Prostate gland (tissue), 2 donors: ENCODE measurements around the gene BTBD9. TPM values are rescaled to one million over a fixed set of nuclear protein-coding genes. Genes with fewer than 3 reads are reported as not detected.

Source experiments
- DNase-seq: peaks from one replicate; pipeline ENCODE4 v3.0.0-alpha.2; 2019; ENCODE audit warnings: low spot score
- H3K27ac ChIP-seq, 2 donors: fragments of 200-600 bp; sonication (generic); 2 replicates each; pipeline ENCODE4 v1.5.1; 2017 to 2019
- H3K27me3 ChIP-seq: fragments of 200-600 bp; sonication (generic); replicated peaks from 2 replicates; pipeline ENCODE4 v1.5.1; 2019; ENCODE audit not compliant: insufficient read depth
- H3K36me3 ChIP-seq, 2 donors: fragments of 200-600 bp; sonication (generic); 1 replicate in 1 of 2; 2 replicates in 1 of 2; pipeline versions ENCODE4 v1.5.1 to v1.8.1; 2017 to 2019
- H3K4me1 ChIP-seq: fragments of 200-600 bp; sonication (generic); replicated peaks from 2 replicates; pipeline ENCODE4 v1.5.1; 2019
- H3K4me3 ChIP-seq, 2 donors: fragments of 200-600 bp; sonication (generic); 2 replicates each; pipeline ENCODE4 v1.5.1; 2017 to 2019
- H3K9me3 ChIP-seq: fragments of 200-600 bp; sonication (generic); 2 replicates; pipeline ENCODE4 v1.5.1; 2017
- CTCF ChIP-seq, 4 experiments: fragments of 200-600 bp in 2 of 4; fragments of 450-650 bp in 2 of 4; sonication (generic) in 2 of 4; IDR thresholded peaks; 1 replicate in 3 of 4; 2 replicates in 1 of 4; pipeline ENCODE4 v1.5.1; 2016 to 2019; ENCODE audit warnings: antibody characterized with exemption in 4 of 4, mild to moderate bottlenecking in 2 of 4, moderate library complexity in 2 of 4
- POLR2A ChIP-seq: fragments of 450-650 bp; IDR thresholded peaks from one replicate; pipeline ENCODE4 v1.6.1; 2016; ENCODE audit warnings: antibody characterized with exemption, mild to moderate bottlenecking
- POLR2AphosphoS5 ChIP-seq: sonication (generic); formaldehyde crosslinking; IDR thresholded peaks from one replicate; pipeline ENCODE4 v1.6.1; 2017; ENCODE audit warnings: antibody characterized with exemption
- WGBS: methylation state at CpG from one replicate; pipeline ENCODE4 v1.1.5; 2018; 5-methylcytosine and 5-hydroxymethylcytosine counted together
- intact Hi-C: fragments of 100-400 bp; cut with DNase I; formaldehyde crosslinking; loops from one replicate; pipeline ENCODE4 v1.14.2; 2022
- total RNA-seq, 2 donors: library from RNA; depleted of rRNA; stranded (reverse); fragments of >200 nt; gene quantifications; one replicate each; pipeline ENCODE4 v1.1.0, GENCODE V29; 2016

BTBD9 gene
- total RNA-seq, 2 donors from 2014 or later = 11.2 to 17.4 TPM

DNA sequence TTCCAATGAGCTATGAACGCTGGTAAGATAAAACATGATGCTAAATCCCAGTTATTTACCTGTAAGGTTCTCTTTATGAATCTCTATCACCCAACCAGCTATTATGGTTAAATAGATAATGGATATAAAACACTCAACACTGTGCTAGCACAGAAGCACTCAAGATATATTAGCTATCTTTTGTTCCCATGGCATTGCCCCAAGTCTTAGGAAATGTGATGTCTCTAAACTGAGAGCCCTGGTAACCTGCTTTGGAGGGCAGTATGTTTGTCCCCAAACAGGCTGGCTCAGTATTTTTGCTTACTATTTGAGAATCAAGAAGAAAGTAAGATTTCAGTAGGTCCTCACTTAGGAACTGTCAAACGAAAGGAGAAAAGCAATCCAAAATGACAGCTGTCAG, 90.5 kb downstream of the BTBD9 start:
- TF ChIP-seq POLR2A = no peak
- 81% methylated on average over 2 of the region's 2 CpGs for WGBS
- DNase-seq = no peak
- Histone ChIP-seq H3K27me3 (no peaks in the 10 kb centered on the region), H3K27ac (no peak overlapping the region), H3K4me1 (no peaks in the 10 kb centered on the region), H3K4me3 (no peak overlapping the region), H3K9me3 (no peaks in the 10 kb centered on the region), H3K36me3 (no peaks in the 10 kb centered on the region)
- intact Hi-C loops = no loop called here

- no peak overlapping the region for H3K27ac ChIP-seq
- no peak for DNase-seq
- intact Hi-C loops = no loop called here
- TF ChIP-seq POLR2A (no peak), POLR2AphosphoS5 (no peak), CTCF (IDR thresholded peaks at IDR 0.05) (no peak)
- no peak overlapping the region for H3K4me3 ChIP-seq
- H3K36me3 ChIP-seq = no peaks in the 10 kb centered on the region
- WGBS = 79% methylated on average over 2 of the region's 2 CpGs
- H3K27me3 ChIP-seq = no peaks in the 10 kb centered on the region
- H3K4me1 ChIP-seq = no peaks in the 10 kb centered on the region
- H3K9me3 ChIP-seq = no peaks in the 10 kb centered on the region
Measured at GRCh38 chr6:38543022-38543421, 96.7 kb downstream of the BTBD9 start.

DNA sequence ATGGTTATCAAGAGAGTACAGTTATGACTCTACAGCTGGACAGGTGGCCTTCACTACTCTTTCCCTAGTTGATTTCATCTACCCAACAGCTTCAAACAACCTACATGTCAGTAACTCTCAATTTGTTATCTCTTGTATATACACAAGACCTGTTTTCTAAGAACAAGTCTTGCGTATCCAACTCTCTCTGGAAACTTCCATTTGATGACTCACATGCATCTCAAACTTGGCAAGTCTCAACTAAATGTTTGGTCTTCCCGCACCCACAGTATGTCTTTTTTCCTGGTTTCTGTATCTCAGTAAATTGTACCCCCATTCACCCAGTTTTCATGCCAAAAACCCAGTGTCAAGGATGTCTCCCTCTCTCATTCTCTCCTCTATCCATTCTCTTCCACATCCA, 97.7 kb downstream of the BTBD9 start:
- H3K9me3 ChIP-seq = no peaks in the 10 kb centered on the region
- no peak overlapping the region for H3K27ac ChIP-seq
- H3K4me1 ChIP-seq = no peaks in the 10 kb centered on the region
- WGBS = 82% methylated on average over 2 of the region's 2 CpGs
- no peak for TF ChIP-seq POLR2A
- TF ChIP-seq POLR2AphosphoS5 = no peak
- no peak for TF ChIP-seq CTCF (IDR thresholded peaks at IDR 0.05)
- intact Hi-C loops = no loop called here
- no peak overlapping the region for H3K4me3 ChIP-seq
- H3K27me3 ChIP-seq = no peaks in the 10 kb centered on the region
- no peak for DNase-seq
- H3K36me3 ChIP-seq = no peaks in the 10 kb centered on the region

DNA sequence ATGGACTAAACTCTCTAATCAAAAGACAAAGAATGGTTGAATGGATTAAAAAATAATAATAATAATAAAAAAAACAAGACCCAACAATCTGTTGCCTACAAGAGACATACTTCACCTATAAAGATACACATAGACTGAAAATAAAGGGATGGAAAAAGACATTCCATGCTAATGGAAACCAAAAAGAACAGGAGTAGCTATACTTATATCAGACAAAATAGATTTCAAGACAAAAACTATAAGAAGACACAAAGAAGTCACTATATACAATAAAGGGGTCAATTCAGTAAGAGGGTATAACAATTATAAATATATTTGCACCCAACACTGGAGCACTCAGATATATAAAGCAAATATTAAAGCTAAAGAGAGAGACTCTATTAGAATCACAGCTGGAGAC, 106.7 kb downstream of the BTBD9 start:
- TF ChIP-seq CTCF (IDR thresholded peaks at IDR 0.05) (no peak), POLR2AphosphoS5 (no peak)
- no peak overlapping the region for H3K27ac ChIP-seq
- intact Hi-C loops = no loop called here

DNA sequence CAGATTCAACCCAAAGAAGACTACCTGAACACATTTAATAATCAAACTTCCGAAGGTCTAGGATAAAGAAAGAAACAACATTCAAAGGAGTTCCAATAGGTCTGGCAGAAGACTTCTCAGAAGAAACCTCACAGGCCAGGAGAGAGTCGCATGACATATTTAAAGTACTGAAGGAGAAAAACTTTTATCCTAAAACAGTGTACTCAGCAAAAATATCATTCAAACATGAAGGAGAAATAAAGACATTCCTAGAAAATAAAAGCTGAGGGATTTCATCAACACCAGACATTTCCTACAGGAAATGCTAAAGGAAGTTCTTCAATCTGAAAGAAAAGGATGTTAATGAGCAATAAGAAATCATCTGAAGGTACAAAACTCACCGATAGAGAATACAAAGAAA, 108.6 kb downstream of the BTBD9 start:
- no peak for DNase-seq
- no peaks in the 10 kb centered on the region for H3K36me3 ChIP-seq
- no peaks in the 10 kb centered on the region for H3K9me3 ChIP-seq
- no peak overlapping the region for H3K4me3 ChIP-seq
- intact Hi-C loops = no loop called here
- TF ChIP-seq CTCF (IDR thresholded peaks at IDR 0.05) (no peak), POLR2AphosphoS5 (no peak), POLR2A (no peak)
- H3K27ac ChIP-seq = no peak overlapping the region
- no peaks in the 10 kb centered on the region for H3K4me1 ChIP-seq
- H3K27me3 ChIP-seq = no peaks in the 10 kb centered on the region
- 92% methylated on average over 3 of the region's 3 CpGs for WGBS

More for the DNA sequence above, 106.7 kb downstream of the BTBD9 start:
- Histone ChIP-seq H3K4me1 (no peaks in the 10 kb centered on the region), H3K36me3 (no peaks in the 10 kb centered on the region), H3K9me3 (no peaks in the 10 kb centered on the region), H3K4me3 (no peak overlapping the region), H3K27me3 (no peaks in the 10 kb centered on the region)
- DNase-seq = no peak
